ENCODE measurements around the gene TAF11L10.
"Not testable (repeated sequence)": the region's sequence is repeated elsewhere in the genome, so short reads cannot be mapped to it uniquely, and the experiment has no call there.

TAF11L10 gene

DNA sequence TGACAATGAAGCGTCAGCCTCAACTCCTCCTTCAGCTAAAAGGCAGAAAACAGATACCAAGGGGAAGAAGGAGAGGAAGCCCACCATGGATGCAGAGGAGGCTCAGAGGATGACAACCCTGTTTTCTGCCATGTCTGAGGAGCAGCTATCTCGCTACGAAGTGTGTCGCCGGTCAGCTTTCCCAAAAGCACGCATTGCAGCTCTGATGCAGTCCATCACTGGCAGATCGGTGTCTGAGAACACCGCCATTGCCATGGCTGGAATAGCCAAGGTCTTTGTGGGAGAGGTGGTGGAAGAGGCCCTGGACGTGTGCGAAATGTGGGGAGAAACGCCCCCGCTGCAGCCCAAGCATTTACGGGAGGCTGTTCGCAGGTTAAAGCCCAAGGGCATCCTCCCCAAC is 7.3 kb upstream of the TAF11L10 start:
- H3K9me2 ChIP-seq (replicated peaks; ENCODE audit: control insufficient read depth, low read length) = no peaks in the 10 kb centered on the region
- H3K27me3 ChIP-seq (ENCODE audit: control insufficient read depth, low read length) = no peaks in the 10 kb centered on the region
- H3K36me3 ChIP-seq (ENCODE audit: control insufficient read depth, low read length) = no peaks in the 10 kb centered on the region
- no peak overlapping the region for H3K4me3 ChIP-seq (ENCODE audit: low read length)
- no peaks in the 10 kb centered on the region for H4K20me1 ChIP-seq (ENCODE audit: control insufficient read depth, insufficient read depth, low read depth, low read length)
- no peaks in the 10 kb centered on the region for H3F3A ChIP-seq (ENCODE audit: control insufficient read depth, insufficient read depth)
- TF ChIP-seq, protein P1, sequence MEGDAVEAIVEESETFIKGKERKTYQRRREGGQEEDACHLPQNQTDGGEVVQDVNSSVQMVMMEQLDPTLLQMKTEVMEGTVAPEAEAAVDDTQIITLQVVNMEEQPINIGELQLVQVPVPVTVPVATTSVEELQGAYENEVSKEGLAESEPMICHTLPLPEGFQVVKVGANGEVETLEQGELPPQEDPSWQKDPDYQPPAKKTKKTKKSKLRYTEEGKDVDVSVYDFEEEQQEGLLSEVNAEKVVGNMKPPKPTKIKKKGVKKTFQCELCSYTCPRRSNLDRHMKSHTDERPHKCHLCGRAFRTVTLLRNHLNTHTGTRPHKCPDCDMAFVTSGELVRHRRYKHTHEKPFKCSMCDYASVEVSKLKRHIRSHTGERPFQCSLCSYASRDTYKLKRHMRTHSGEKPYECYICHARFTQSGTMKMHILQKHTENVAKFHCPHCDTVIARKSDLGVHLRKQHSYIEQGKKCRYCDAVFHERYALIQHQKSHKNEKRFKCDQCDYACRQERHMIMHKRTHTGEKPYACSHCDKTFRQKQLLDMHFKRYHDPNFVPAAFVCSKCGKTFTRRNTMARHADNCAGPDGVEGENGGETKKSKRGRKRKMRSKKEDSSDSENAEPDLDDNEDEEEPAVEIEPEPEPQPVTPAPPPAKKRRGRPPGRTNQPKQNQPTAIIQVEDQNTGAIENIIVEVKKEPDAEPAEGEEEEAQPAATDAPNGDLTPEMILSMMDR (IDR thresholded peaks at IDR 0.05; ENCODE audit: low read depth, low read length, poor library complexity, severe bottlenecking) = no peak
- no peak for TF ChIP-seq EZH2phosphoT487 (IDR thresholded peaks at IDR 0.05; ENCODE audit: borderline replicate concordance, low read length)
- no peak overlapping the region for H3K4me2 ChIP-seq (ENCODE audit: low read length)
- H3K27ac ChIP-seq (ENCODE audit: low read depth, low read length) = no peak overlapping the region
- H3K9me3 ChIP-seq (ENCODE audit: control insufficient read depth, insufficient read depth, low read length) = no peaks in the 10 kb centered on the region
- H3K4me1 ChIP-seq (ENCODE audit: control insufficient read depth, low read length) = no peaks in the 10 kb centered on the region
- H3K79me2 ChIP-seq (ENCODE audit: control insufficient read depth, low read length) = no peaks in the 10 kb centered on the region

DNA sequence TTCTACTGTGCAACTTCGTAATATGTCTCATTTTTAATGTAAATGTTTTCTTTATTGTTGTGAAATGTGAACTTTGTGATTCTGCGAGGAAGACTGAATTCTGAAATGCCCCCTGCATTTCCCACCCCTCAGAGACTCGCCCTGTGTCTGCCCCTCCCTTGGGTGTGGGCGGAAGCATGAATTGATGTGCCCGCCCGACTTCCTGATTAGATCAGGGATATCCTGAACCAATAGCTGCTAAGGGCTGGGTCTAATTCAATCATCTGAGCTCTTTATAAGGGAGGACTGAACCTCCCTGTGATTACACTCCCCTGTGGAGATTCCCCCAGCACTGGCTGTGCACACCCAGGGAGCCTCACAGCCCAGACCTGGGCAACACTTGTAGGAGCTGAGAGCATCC is 6.3 kb upstream of the TAF11L10 start, which contains the start of gene TAF11L11:
TSS of gene TAF11L11 (plus strand) at position 304 of the 400 bp plus-strand sequence.
- H3F3A ChIP-seq (ENCODE audit: control insufficient read depth, insufficient read depth); H3K4me2 ChIP-seq (ENCODE audit: low read length); H3K9me3 ChIP-seq (ENCODE audit: control insufficient read depth, insufficient read depth, low read length); H3K36me3 ChIP-seq (ENCODE audit: control insufficient read depth, low read length); H3K27ac ChIP-seq (ENCODE audit: low read depth, low read length); H3K79me2 ChIP-seq (ENCODE audit: control insufficient read depth, low read length); H4K20me1 ChIP-seq (ENCODE audit: control insufficient read depth, insufficient read depth, low read depth, low read length); H3K4me3 ChIP-seq (ENCODE audit: low read length); H3K9me2 ChIP-seq (replicated peaks; ENCODE audit: control insufficient read depth, low read length); H3K4me1 ChIP-seq (ENCODE audit: control insufficient read depth, low read length); H3K27me3 ChIP-seq (ENCODE audit: control insufficient read depth, low read length): not testable (repeated sequence)

DNA sequence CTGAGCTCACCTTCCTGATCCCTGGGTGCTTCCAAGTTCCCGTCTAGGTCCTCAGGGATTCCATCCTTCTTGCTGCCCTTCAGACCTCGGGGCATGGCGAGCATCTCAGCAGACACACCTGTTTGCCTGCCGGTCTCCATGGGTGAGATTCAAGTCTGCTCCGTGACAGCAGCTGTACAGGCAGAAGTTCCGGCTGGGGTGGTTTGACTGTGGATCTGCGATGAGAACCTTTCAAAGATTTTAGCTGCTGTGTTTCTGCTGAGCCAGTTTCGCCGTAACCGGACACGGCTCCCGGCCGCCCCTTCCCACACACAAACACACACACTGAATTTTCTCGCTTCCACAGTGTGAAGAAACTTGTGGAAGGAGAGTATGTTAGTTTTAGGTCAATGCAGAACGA is 3.4 kb downstream of the TAF11L10 start, which contains the start of gene TAF11L9:
TSS of gene TAF11L9 (minus strand) at position 140 of the 400 bp plus-strand sequence.
- H3K4me3 ChIP-seq (ENCODE audit: low read length); H3K9me3 ChIP-seq (ENCODE audit: control insufficient read depth, insufficient read depth, low read length); H3K36me3 ChIP-seq (ENCODE audit: control insufficient read depth, low read length); H3K4me2 ChIP-seq (ENCODE audit: low read length); H3K4me1 ChIP-seq (ENCODE audit: control insufficient read depth, low read length); H3K27ac ChIP-seq (ENCODE audit: low read depth, low read length); H3K27me3 ChIP-seq (ENCODE audit: control insufficient read depth, low read length); H3K9me2 ChIP-seq (replicated peaks; ENCODE audit: control insufficient read depth, low read length); H3K79me2 ChIP-seq (ENCODE audit: control insufficient read depth, low read length); H4K20me1 ChIP-seq (ENCODE audit: control insufficient read depth, insufficient read depth, low read depth, low read length); H3F3A ChIP-seq (ENCODE audit: control insufficient read depth, insufficient read depth): not testable (repeated sequence)

DNA sequence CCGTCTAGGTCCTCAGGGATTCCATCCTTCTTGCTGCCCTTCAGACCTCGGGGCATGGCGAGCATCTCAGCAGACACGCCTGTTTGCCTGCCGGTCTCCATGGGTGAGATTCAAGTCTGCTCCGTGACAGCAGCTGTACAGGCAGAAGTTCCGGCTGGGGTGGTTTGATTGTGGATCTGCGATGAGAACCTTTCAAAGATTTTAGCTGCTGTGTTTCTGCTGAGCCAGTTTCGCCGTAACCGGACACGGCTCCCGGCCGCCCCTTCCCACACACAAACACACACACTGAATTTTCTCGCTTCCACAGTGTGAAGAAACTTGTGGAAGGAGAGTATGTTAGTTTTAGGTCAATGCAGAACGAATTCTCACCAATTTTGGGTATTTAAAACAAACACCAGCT is 6.8 kb downstream of the TAF11L10 start, which contains the start of gene TAF11L8:
TSS of gene TAF11L8 (minus strand) at position 101 of the 400 bp plus-strand sequence.
- H3K4me3 ChIP-seq (ENCODE audit: low read length); H3K79me2 ChIP-seq (ENCODE audit: control insufficient read depth, low read length); H3K4me2 ChIP-seq (ENCODE audit: low read length); H3K4me1 ChIP-seq (ENCODE audit: control insufficient read depth, low read length); H3K9me3 ChIP-seq (ENCODE audit: control insufficient read depth, insufficient read depth, low read length); H3K27me3 ChIP-seq (ENCODE audit: control insufficient read depth, low read length); H3K27ac ChIP-seq (ENCODE audit: low read depth, low read length); H4K20me1 ChIP-seq (ENCODE audit: control insufficient read depth, insufficient read depth, low read depth, low read length); H3K9me2 ChIP-seq (replicated peaks; ENCODE audit: control insufficient read depth, low read length); H3K36me3 ChIP-seq (ENCODE audit: control insufficient read depth, low read length); H3F3A ChIP-seq (ENCODE audit: control insufficient read depth, insufficient read depth): not testable (repeated sequence)

DNA sequence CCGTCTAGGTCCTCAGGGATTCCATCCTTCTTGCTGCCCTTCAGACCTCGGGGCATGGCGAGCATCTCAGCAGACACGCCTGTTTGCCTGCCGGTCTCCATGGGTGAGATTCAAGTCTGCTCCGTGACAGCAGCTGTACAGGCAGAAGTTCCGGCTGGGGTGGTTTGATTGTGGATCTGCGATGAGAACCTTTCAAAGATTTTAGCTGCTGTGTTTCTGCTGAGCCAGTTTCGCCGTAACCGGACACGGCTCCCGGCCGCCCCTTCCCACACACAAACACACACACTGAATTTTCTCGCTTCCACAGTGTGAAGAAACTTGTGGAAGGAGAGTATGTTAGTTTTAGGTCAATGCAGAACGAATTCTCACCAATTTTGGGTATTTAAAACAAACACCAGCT is 12.0 kb downstream of the TAF11L10 start, which contains the start of gene TAF11L7:
TSS of gene TAF11L7 (minus strand) at position 101 of the 400 bp plus-strand sequence.
- H3K4me2 ChIP-seq (ENCODE audit: low read length); H3K79me2 ChIP-seq (ENCODE audit: control insufficient read depth, low read length); H3K36me3 ChIP-seq (ENCODE audit: control insufficient read depth, low read length); H3K9me3 ChIP-seq (ENCODE audit: control insufficient read depth, insufficient read depth, low read length); H4K20me1 ChIP-seq (ENCODE audit: control insufficient read depth, insufficient read depth, low read depth, low read length); H3K27me3 ChIP-seq (ENCODE audit: control insufficient read depth, low read length); H3F3A ChIP-seq (ENCODE audit: control insufficient read depth, insufficient read depth); H3K4me3 ChIP-seq (ENCODE audit: low read length); H3K4me1 ChIP-seq (ENCODE audit: control insufficient read depth, low read length); H3K9me2 ChIP-seq (replicated peaks; ENCODE audit: control insufficient read depth, low read length); H3K27ac ChIP-seq (ENCODE audit: low read depth, low read length): not testable (repeated sequence)
